AG09319 (cell line): ENCODE measurements around the gene SPACA5.

Experiments
- DNase-seq: peaks from one replicate; pipeline ENCODE4 v3.0.0-alpha.2; 2010; ENCODE audit warnings: low read depth; ENCODE audit errors: extremely low read depth
- TF ChIP-seq, protein P1 (sequence below): IDR thresholded peaks from 2 replicates; pipeline ENCODE4 v1.5.1; 2011; ENCODE audit warnings: low read depth, mild to moderate bottlenecking, inconsistent platforms, low read length, moderate library complexity

SPACA5 gene

GRCh38 chrX:48035891-48036290 lies 29.1 kb downstream of the SPACA5 start:
- DNase-seq: no peak

DNA sequence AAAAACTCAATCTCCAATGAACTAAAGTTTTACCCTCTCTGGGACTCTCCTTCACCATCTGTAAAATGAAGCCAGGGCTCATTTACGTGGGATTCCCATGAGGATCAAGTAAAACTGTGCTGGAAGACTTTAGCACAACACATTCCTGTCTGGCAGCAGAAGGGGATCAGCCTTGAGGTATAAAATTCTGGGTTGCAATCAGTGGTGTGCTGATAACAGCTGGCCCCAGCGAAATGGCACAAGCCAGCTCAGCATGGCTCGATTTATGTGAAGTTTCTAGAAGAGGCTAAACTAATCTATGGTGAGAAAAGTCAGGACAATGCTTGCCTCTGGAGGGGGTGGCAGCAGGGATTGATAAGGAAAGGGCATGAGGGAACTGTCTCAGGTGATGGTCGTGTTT lies 36.3 kb downstream of the SPACA5 start:
- TF ChIP-seq, protein P1, sequence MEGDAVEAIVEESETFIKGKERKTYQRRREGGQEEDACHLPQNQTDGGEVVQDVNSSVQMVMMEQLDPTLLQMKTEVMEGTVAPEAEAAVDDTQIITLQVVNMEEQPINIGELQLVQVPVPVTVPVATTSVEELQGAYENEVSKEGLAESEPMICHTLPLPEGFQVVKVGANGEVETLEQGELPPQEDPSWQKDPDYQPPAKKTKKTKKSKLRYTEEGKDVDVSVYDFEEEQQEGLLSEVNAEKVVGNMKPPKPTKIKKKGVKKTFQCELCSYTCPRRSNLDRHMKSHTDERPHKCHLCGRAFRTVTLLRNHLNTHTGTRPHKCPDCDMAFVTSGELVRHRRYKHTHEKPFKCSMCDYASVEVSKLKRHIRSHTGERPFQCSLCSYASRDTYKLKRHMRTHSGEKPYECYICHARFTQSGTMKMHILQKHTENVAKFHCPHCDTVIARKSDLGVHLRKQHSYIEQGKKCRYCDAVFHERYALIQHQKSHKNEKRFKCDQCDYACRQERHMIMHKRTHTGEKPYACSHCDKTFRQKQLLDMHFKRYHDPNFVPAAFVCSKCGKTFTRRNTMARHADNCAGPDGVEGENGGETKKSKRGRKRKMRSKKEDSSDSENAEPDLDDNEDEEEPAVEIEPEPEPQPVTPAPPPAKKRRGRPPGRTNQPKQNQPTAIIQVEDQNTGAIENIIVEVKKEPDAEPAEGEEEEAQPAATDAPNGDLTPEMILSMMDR: no peak
- no peak for DNase-seq

More at GRCh38 chrX:48035891-48036290, 29.1 kb downstream of the SPACA5 start:
- TF ChIP-seq, protein P1: no peak

DNA sequence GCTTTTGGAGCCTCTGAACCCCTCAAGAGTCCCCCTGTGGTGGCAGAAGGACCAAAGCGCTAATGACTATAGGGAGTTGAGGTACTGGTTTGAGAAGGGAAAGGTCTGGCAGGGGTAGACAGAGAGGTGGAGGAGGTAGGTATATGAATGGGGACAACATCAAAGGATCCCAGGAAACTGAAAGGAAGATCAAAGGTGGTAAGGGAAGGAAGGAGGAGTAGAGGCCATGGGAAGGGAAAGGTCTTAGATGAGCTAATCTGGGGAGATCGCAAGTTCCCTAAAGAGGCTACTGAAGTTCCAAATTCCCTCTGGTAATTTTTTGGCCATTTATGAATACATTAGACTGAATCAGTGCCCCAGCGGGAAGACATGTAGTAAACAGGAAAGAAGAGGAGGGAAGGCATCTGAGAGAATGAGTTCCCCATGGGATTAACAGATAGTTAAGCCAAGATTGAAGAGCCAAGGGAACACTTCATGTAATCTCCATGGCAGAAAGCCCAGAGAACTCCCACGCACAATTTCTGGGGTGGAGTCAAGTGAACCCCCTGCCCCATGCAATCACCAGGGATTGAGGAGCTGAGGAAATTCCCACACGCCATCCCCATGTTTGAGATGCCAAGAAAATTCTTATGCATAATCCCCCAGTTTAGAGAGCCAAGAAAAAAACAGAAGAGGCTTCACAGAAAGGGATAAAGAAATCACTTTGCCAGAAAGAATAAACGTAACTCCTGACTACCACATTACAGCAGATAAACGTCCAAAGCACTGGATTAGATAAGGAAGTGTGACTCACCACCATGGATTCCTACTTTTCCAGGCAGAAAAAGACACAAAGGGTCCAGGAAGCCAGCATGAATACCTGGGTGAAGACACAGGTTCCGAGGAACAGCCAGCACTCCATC lies 38.9 kb downstream of the SPACA5 start:
- DNase-seq: peak; percentile 27

GRCh38 chrX:48046846-48047245 lies 40.1 kb downstream of the SPACA5 start:
- DNase-seq: no peak
- TF ChIP-seq, protein P1: no peak

More for the DNA sequence above, 38.9 kb downstream of the SPACA5 start:
- TF ChIP-seq, protein P1: no peak

- TF ChIP-seq, protein P1: no peak
These were observed 52.0 kb downstream of the SPACA5 start for GRCh38 chrX:48058621-48059295.

GRCh38 chrX:48059296-48059639 lies 52.5 kb downstream of the SPACA5 start:
- TF ChIP-seq, protein P1: no peak
- no peak for DNase-seq

More at GRCh38 chrX:48058621-48059295, 52.0 kb downstream of the SPACA5 start:
- DNase-seq: no peak
